ENCODE data around the gene SELENOV.

- TF ChIP-seq ATF3 (IDR thresholded peaks at IDR 0.05) (no peak), ZFX (IDR thresholded peaks at IDR 0.05) (no peak), CTCF (IDR thresholded peaks at IDR 0.05 in 2 of 3, conservative IDR thresholded peaks at IDR 0.05 in 1 of 3; ENCODE audit: borderline replicate concordance in 1 of 3, insufficient read depth in 1 of 3, low read depth in 2 of 3, low read length in 2 of 3) (no peak), JUND (IDR thresholded peaks at IDR 0.05) (no peak), POLR2AphosphoS5 (IDR thresholded peaks at IDR 0.05; ENCODE audit: low read depth, low read length) (no peak), POLR2A (IDR thresholded peaks at IDR 0.05; ENCODE audit: borderline replicate concordance, extremely low read depth, insufficient read depth, insufficient read length) (no peak), REST (IDR thresholded peaks at IDR 0.05; ENCODE audit: low read depth) (no peak), ZNF274 (IDR thresholded peaks at IDR 0.05; ENCODE audit: low read depth, low read length) (no peak)
Measured at GRCh38 chr19:39507715-39508364, 7.1 kb upstream of the SELENOV start.

Data from HCT116 (cell line).